ENCODE measurements around the gene GTPBP3. TPM values are rescaled to one million over a fixed set of nuclear protein-coding genes. Genes with fewer than 3 reads are reported as not detected.

Gene GTPBP3
- total and polyA plus RNA-seq, 2 of the 13 experiments (the other 11 are each of a cell fraction or from before 2014, with no cell fraction given) = 17.5 to 30.0 TPM

DNA sequence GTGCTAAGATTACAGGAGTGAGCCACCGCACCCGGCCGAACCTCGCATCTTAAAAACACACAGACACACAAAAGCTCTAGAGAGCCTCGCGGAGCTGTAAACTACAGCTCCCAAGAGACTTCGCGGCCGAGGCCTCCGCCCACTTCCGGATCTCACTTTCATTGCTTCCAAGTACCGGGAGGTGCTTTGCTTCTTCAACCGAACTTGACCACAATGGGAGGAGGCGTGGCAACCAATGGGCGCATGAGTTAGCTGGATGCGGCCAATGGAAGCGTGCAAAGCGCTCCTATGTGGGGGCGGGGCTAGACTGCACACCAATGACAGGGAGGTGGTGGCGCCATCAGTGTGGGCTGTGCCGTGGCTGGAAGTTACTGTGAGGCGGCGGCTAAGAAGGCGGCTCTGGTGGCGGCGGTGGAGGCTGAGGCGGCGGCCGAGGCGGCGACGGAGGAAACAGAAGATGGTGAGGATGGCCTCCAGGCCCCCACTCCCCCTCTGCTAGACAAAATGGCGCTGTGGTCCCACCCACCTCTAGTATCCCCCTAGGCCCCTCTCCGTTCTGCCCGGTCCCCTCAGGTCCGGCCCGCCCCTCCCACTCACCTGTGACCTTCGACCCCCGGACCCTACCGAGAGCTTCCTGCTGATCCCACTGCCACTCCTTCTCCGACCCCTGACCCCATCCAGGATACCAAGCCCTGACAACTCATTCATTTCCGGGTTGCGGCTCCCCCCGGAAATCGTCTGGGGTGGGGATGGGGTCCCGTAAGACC is 28.0 kb upstream of the GTPBP3 start, which contains the start of gene DDA1 (continued):
- peak; percentile 81 for TF ChIP-seq DRAP1 (CRISPR knock-in tag; IDR thresholded peaks at IDR 0.05)
- TF ChIP-seq NPAS2 (CRISPR knock-in tag; IDR thresholded peaks at IDR 0.05; ENCODE audit: borderline replicate concordance) = no peak
- peak; percentile 80 for TF ChIP-seq POLR2G (IDR thresholded peaks at IDR 0.05; ENCODE audit: low read depth, low read length)
- TF ChIP-seq ZNF143 (CRISPR knock-in tag; IDR thresholded peaks at IDR 0.05) = peak; percentile 95
- TF ChIP-seq, protein P1, sequence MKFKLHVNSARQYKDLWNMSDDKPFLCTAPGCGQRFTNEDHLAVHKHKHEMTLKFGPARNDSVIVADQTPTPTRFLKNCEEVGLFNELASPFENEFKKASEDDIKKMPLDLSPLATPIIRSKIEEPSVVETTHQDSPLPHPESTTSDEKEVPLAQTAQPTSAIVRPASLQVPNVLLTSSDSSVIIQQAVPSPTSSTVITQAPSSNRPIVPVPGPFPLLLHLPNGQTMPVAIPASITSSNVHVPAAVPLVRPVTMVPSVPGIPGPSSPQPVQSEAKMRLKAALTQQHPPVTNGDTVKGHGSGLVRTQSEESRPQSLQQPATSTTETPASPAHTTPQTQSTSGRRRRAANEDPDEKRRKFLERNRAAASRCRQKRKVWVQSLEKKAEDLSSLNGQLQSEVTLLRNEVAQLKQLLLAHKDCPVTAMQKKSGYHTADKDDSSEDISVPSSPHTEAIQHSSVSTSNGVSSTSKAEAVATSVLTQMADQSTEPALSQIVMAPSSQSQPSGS (CRISPR knock-in tag; IDR thresholded peaks at IDR 0.05) = no peak
- TF ChIP-seq KDM5A (IDR thresholded peaks at IDR 0.05; ENCODE audit: borderline replicate concordance, low read length) = peak; percentile 89; the same call in 1 of the 2 replicates
- TF ChIP-seq HOXD1 (CRISPR knock-in tag; IDR thresholded peaks at IDR 0.05) = no peak
- no peak for TF ChIP-seq CCAR2 (optimal IDR thresholded peaks at IDR 0.05; ENCODE audit: low read depth, low read length)
- no peak; the same call in 1 of the 2 replicates for TF ChIP-seq ZNF768 (CRISPR knock-in tag; IDR thresholded peaks at IDR 0.05)
- TF ChIP-seq KLF6 (CRISPR knock-in tag; IDR thresholded peaks at IDR 0.05) = no peak
- no peak for TF ChIP-seq ZNF850 (CRISPR knock-in tag; conservative IDR thresholded peaks at IDR 0.05)
- TF ChIP-seq REPIN1 (CRISPR knock-in tag; IDR thresholded peaks at IDR 0.05; ENCODE audit: borderline replicate concordance, low read depth) = no peak
- 0 out of 2 replicates have a peak, but pooled peaks have one; percentile 77 for TF ChIP-seq NCOA1 (CRISPR knock-in tag; IDR thresholded peaks at IDR 0.05)
- 0 out of 2 replicates have a peak, but pooled peaks have one; percentile 25 for TF ChIP-seq NFIB (CRISPR knock-in tag; IDR thresholded peaks at IDR 0.05; ENCODE audit: borderline replicate concordance)
- TF ChIP-seq ZNF280D (CRISPR knock-in tag; IDR thresholded peaks at IDR 0.05) = peak; percentile 84
- peak; percentile 73 for TF ChIP-seq KDM5B (CRISPR knock-in tag; IDR thresholded peaks at IDR 0.05; ENCODE audit: borderline replicate concordance)
- peak; percentile 95 for TF ChIP-seq ELF1 (CRISPR knock-in tag; IDR thresholded peaks at IDR 0.05)
- peak; percentile 93 for TF ChIP-seq SP5 (CRISPR knock-in tag; IDR thresholded peaks at IDR 0.05; ENCODE audit: borderline replicate concordance, low read depth)
- TF ChIP-seq SIX4 (CRISPR knock-in tag; IDR thresholded peaks at IDR 0.05) = no peak
- TF ChIP-seq ZKSCAN8 (CRISPR knock-in tag; IDR thresholded peaks at IDR 0.05; ENCODE audit: borderline replicate concordance) = no peak
- no peak for TF ChIP-seq ZNF224 (CRISPR knock-in tag; IDR thresholded peaks at IDR 0.05)
- no peak for TF ChIP-seq ZNF205 (CRISPR knock-in tag; IDR thresholded peaks at IDR 0.05)
